CD4-positive, CD25-positive, alpha-beta regulatory T cell (primary cell): ENCODE results near the gene CEACAM21. TPM values are rescaled to one million over a fixed set of nuclear protein-coding genes. Genes with fewer than 3 reads are reported as not detected.

ENCODE experiments used
- ATAC-seq, 2 donors: fragments of 150-1000 bp; cut with Tn5 transposase; one replicate each; pipeline ENCODE4 v1.10.0; 2021; ENCODE audit warnings: low read depth in 2 of 2, moderate number of reproducible peaks in 2 of 2, moderate library complexity in 1 of 2
- DNase-seq, 3 donors: peaks; one replicate each; pipeline versions ENCODE4 v3.0.0 to v3.0.0-alpha.2; 2012 to 2022; ENCODE audit warnings: mixed read lengths in 1 of 3
- H3K27ac ChIP-seq: one replicate; pipeline ENCODE4 v1.7.0; 2013; ENCODE audit warnings: mild to moderate bottlenecking, low read length; ENCODE audit not compliant: insufficient read depth, poor library complexity, severe bottlenecking
- H3K27me3 ChIP-seq: one replicate; pipeline ENCODE4 v1.7.0; 2013; ENCODE audit warnings: low read length; ENCODE audit not compliant: control insufficient read depth, insufficient read depth
- H3K36me3 ChIP-seq: one replicate; pipeline ENCODE4 v1.7.0; 2013; ENCODE audit warnings: mild to moderate bottlenecking, low read length, moderate library complexity; ENCODE audit not compliant: control insufficient read depth, insufficient read depth
- H3K4me1 ChIP-seq: 2 replicates; pipeline ENCODE4 v1.7.0; 2013; ENCODE audit warnings: mild to moderate bottlenecking, low read length; ENCODE audit not compliant: insufficient read depth, control insufficient read depth, poor library complexity, severe bottlenecking
- H3K4me3 ChIP-seq: one replicate; pipeline ENCODE4 v1.7.0; 2013; ENCODE audit warnings: low read depth, mild to moderate bottlenecking, low read length, moderate library complexity
- H3K9me3 ChIP-seq, 2 experiments: 1 replicate in 1 of 2; 2 replicates in 1 of 2; pipeline ENCODE4 v1.7.0; 2013; ENCODE audit warnings: low read length in 2 of 2, mild to moderate bottlenecking in 1 of 2, moderate library complexity in 1 of 2; ENCODE audit not compliant: control insufficient read depth in 2 of 2
- H3K27ac Mint-ChIP-seq, 3 donors: one replicate each; pipeline ENCODE4 v1.8.0; 2020 to 2022; ENCODE audit warnings: mild to moderate bottlenecking in 3 of 3, mixed read lengths in 3 of 3, moderate library complexity in 2 of 3
- H3K27me3 Mint-ChIP-seq: one replicate; pipeline ENCODE4 v1.8.0; 2022; ENCODE audit warnings: mild to moderate bottlenecking, mixed read lengths
- H3K36me3 Mint-ChIP-seq: one replicate; pipeline ENCODE4 v1.8.0; 2020; ENCODE audit warnings: mixed read lengths
- H3K4me1 Mint-ChIP-seq, 4 donors: one replicate each; pipeline ENCODE4 v1.8.0; 2020 to 2022; ENCODE audit warnings: mixed read lengths in 4 of 4, mild to moderate bottlenecking in 1 of 4
- H3K4me3 Mint-ChIP-seq, 4 donors: one replicate each; pipeline ENCODE4 v1.8.0; 2020 to 2022; ENCODE audit warnings: mild to moderate bottlenecking in 4 of 4, mixed read lengths in 4 of 4, moderate library complexity in 3 of 4
- H3K9me3 Mint-ChIP-seq, 7 donors: one replicate each; pipeline ENCODE4 v1.8.0; 2020 to 2022; ENCODE audit warnings: mixed read lengths in 7 of 7, mild to moderate bottlenecking in 3 of 7, moderate library complexity in 2 of 7
- polyA plus RNA-seq, 4 donors: library from polyadenylated mRNA; unstranded; fragments of 300-500 nt; fragmentation: Illumina TruSeq; gene quantifications; one replicate each; pipeline ENCODE4 v1.2.3, GENCODE V29; 2021
- total RNA-seq: library from RNA; stranded (reverse); gene quantifications from one replicate; pipeline ENCODE4 v1.2.3, GENCODE V29; 2022

CEACAM21 gene
- total and polyA plus RNA-seq, 5 donors from 2014 or later, result 39.1 to 58.6 (median 45.7) TPM

- Histone ChIP-seq H3K4me1 (no peaks in the 10 kb centered on the region), H3K4me3 (no peak overlapping the region), H3K27me3 (no peaks in the 10 kb centered on the region), H3K9me3 (peaks cover 0 to 16% of the 10 kb centered on the region in 2 experiments), H3K27ac (no peak overlapping the region), H3K36me3 (peaks cover 52% of the 10 kb centered on the region)
- H3K4me3 Mint-ChIP-seq, result no peak overlapping the region
- no peak overlapping the region for H3K27ac Mint-ChIP-seq
- H3K36me3 Mint-ChIP-seq, result peaks cover 58% of the 10 kb centered on the region
- H3K9me3 Mint-ChIP-seq, result peaks cover 0 to 18% (median under 1%) of the 10 kb centered on the region in 7 donors
- H3K27me3 Mint-ChIP-seq, result peaks cover 6% of the 10 kb centered on the region
- DNase-seq (no peak), ATAC-seq (no peak)
- peaks cover 0 to 6% (median 2%) of the 10 kb centered on the region in 4 donors for H3K4me1 Mint-ChIP-seq
These were observed 10.1 kb downstream of the CEACAM21 start for GRCh38 chr19:41586064-41586463.

- Histone ChIP-seq H3K27ac (no peak overlapping the region), H3K36me3 (peaks cover 41% of the 10 kb centered on the region), H3K4me3 (no peak overlapping the region), H3K9me3 (peaks cover 0 to 6% of the 10 kb centered on the region in 2 experiments), H3K27me3 (no peaks in the 10 kb centered on the region), H3K4me1 (no peaks in the 10 kb centered on the region)
- ATAC-seq, result no peak
- H3K9me3 Mint-ChIP-seq, result peaks cover 0 to 6% (median 0%) of the 10 kb centered on the region in 7 donors
- no peak overlapping the region for H3K27ac Mint-ChIP-seq
- peaks cover 0 to 6% (median 2%) of the 10 kb centered on the region in 4 donors for H3K4me1 Mint-ChIP-seq
- DNase-seq, result no peak
- H3K27me3 Mint-ChIP-seq, result peaks cover 10% of the 10 kb centered on the region
- H3K4me3 Mint-ChIP-seq, result no peak overlapping the region
- peaks cover 46% of the 10 kb centered on the region for H3K36me3 Mint-ChIP-seq
These were observed 11.3 kb downstream of the CEACAM21 start for GRCh38 chr19:41587101-41587837.

- peaks cover 0 to 5% (median 2%) of the 10 kb centered on the region in 4 donors for H3K4me1 Mint-ChIP-seq
- no peaks in the 10 kb centered on the region for H3K4me1 ChIP-seq
- H3K4me3 ChIP-seq, result no peak overlapping the region
- H3K27ac Mint-ChIP-seq, result peak overlapping the region in 1 of 3 donors; percentile 64
- peaks cover 37% of the 10 kb centered on the region for H3K36me3 ChIP-seq
- ATAC-seq (no peak), DNase-seq (no peak)
- no peaks in the 10 kb centered on the region for H3K27me3 ChIP-seq
- no peak overlapping the region for H3K4me3 Mint-ChIP-seq
- H3K27ac ChIP-seq, result no peak overlapping the region
- H3K9me3 ChIP-seq, result peaks cover 0 to under 1% of the 10 kb centered on the region in 2 experiments
- peaks cover 41% of the 10 kb centered on the region for H3K36me3 Mint-ChIP-seq
- peaks cover 10% of the 10 kb centered on the region for H3K27me3 Mint-ChIP-seq
- H3K9me3 Mint-ChIP-seq, result peaks cover 0 to 5% (median 0%) of the 10 kb centered on the region in 7 donors
These were observed 11.9 kb downstream of the CEACAM21 start for GRCh38 chr19:41587838-41588210.

- Mint-ChIP-seq H3K4me3 (no peak overlapping the region), H3K27me3 (peaks cover 12% of the 10 kb centered on the region), H3K27ac (peak overlapping the region in 1 of 3 donors; percentile 64), H3K9me3 (no peaks in the 10 kb centered on the region), H3K36me3 (peaks cover 33% of the 10 kb centered on the region), H3K4me1 (peaks cover 0 to 4% (median 0%) of the 10 kb centered on the region in 4 donors)
- Histone ChIP-seq H3K27ac (no peak overlapping the region), H3K27me3 (no peaks in the 10 kb centered on the region), H3K4me1 (no peaks in the 10 kb centered on the region), H3K36me3 (peaks cover 33% of the 10 kb centered on the region), H3K4me3 (no peak overlapping the region), H3K9me3 (no peaks in the 10 kb centered on the region)
- DNase-seq (peak in 1 of 3 donors; percentile 22), ATAC-seq (no peak)
These were observed 12.7 kb downstream of the CEACAM21 start for GRCh38 chr19:41588497-41589209.

GRCh38 chr19:41589371-41589770 is 13.4 kb downstream of the CEACAM21 start:
- peaks cover 0 to 4% (median 0%) of the 10 kb centered on the region in 4 donors for H3K4me1 Mint-ChIP-seq
- Histone ChIP-seq H3K27me3 (no peaks in the 10 kb centered on the region), H3K4me3 (no peak overlapping the region), H3K4me1 (no peaks in the 10 kb centered on the region), H3K36me3 (peaks cover 30% of the 10 kb centered on the region), H3K9me3 (no peaks in the 10 kb centered on the region), H3K27ac (no peak overlapping the region)
- no peak overlapping the region for H3K27ac Mint-ChIP-seq
- H3K4me3 Mint-ChIP-seq, result no peak overlapping the region
- DNase-seq, result no peak
- no peak for ATAC-seq
- no peaks in the 10 kb centered on the region for H3K9me3 Mint-ChIP-seq
- peaks cover 30% of the 10 kb centered on the region for H3K36me3 Mint-ChIP-seq
- peaks cover 15% of the 10 kb centered on the region for H3K27me3 Mint-ChIP-seq

- peaks cover 12% of the 10 kb centered on the region for H3K4me1 ChIP-seq
- DNase-seq (no peak), ATAC-seq (no peak)
- H3K9me3 Mint-ChIP-seq, result no peaks in the 10 kb centered on the region
- H3K4me3 Mint-ChIP-seq, result no peak overlapping the region
- no peak overlapping the region for H3K27ac Mint-ChIP-seq
- H3K4me1 Mint-ChIP-seq, result peaks cover 6 to 16% (median 8%) of the 10 kb centered on the region in 4 donors
- H3K27me3 ChIP-seq, result no peaks in the 10 kb centered on the region
- H3K36me3 ChIP-seq, result peaks cover 16% of the 10 kb centered on the region
- peaks cover 23% of the 10 kb centered on the region for H3K27me3 Mint-ChIP-seq
- no peaks in the 10 kb centered on the region for H3K9me3 ChIP-seq
- no peak overlapping the region for H3K27ac ChIP-seq
- no peak overlapping the region for H3K4me3 ChIP-seq
- H3K36me3 Mint-ChIP-seq, result peaks cover 20% of the 10 kb centered on the region
These were observed 15.0 kb downstream of the CEACAM21 start for GRCh38 chr19:41590936-41591335.

- Mint-ChIP-seq H3K27me3 (peaks cover 28% of the 10 kb centered on the region), H3K36me3 (peaks cover 16% of the 10 kb centered on the region), H3K9me3 (no peaks in the 10 kb centered on the region), H3K4me3 (no peak overlapping the region), H3K27ac (no peak overlapping the region), H3K4me1 (peaks cover 6 to 23% (median 8%) of the 10 kb centered on the region in 4 donors)
- Histone ChIP-seq H3K4me1 (peaks cover 12% of the 10 kb centered on the region), H3K9me3 (no peaks in the 10 kb centered on the region), H3K36me3 (peaks cover 7% of the 10 kb centered on the region), H3K4me3 (no peak overlapping the region), H3K27me3 (peaks cover 2% of the 10 kb centered on the region), H3K27ac (no peak overlapping the region)
- no peak for ATAC-seq
- no peak for DNase-seq
These were observed 16.1 kb downstream of the CEACAM21 start for GRCh38 chr19:41591951-41592562.
